ENCODE data around the gene GPC6. TPM values are rescaled to one million over a fixed set of nuclear protein-coding genes. Genes with fewer than 3 reads are reported as not detected.

Gene GPC6
- total and polyA plus RNA-seq, 2 experiments from 2014 or later: 14.4 to 20.8 TPM

DNA sequence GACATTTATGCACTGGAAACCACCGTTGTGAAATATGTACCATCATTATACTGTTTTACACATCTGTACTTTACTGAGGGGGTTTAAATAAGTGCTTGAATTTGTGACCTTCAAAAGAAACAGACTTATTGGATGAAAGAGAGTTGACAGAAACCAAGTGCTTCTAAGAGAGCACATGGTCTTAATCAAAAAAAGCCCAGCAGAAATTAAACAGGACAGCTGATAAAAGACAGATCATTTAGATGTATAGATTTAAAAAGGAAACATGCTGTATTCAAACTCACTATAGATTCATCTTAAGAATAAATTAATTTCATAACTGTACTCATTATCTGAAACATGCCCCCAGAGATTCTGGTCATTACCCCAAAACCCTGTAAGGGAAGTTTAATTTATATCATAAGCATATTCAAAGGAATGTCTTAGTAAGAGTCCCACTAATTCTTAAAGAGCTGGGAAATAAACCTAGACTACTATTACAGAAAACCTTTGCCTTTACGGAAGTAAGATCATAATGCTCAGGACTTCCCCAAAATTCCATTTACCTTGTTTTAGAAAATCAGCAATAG is 831.1 kb downstream of the GPC6 start:
- Histone ChIP-seq H3F3A (ENCODE audit: insufficient read depth) (peaks cover 17% of the 10 kb centered on the region), H3K9me3 (ENCODE audit: low read depth) (no peaks in the 10 kb centered on the region), H3K4me1 (ENCODE audit: insufficient read depth) (peaks cover 26% of the 10 kb centered on the region), H3K4me3 (no peak overlapping the region), H2AFZ (no peak overlapping the region), H4K20me1 (ENCODE audit: insufficient read depth) (no peaks in the 10 kb centered on the region), H3K9ac (no peak overlapping the region), H3K27ac (no peak overlapping the region), H3K27me3 (replicated peaks; ENCODE audit: insufficient read depth) (no peaks in the 10 kb centered on the region), H3K9me2 (ENCODE audit: insufficient read depth) (no peaks in the 10 kb centered on the region), H3K4me2 (ENCODE audit: unreplicated experiment) (no peak overlapping the region), H3K36me3 (ENCODE audit: low read depth) (no peaks in the 10 kb centered on the region), H3K79me2 (ENCODE audit: insufficient read depth) (no peaks in the 10 kb centered on the region)
- DNase-seq: no peak
- in situ Hi-C loops (cut with MboI): no loop called here
- 94 to 96% methylated on average over 2 of the region's 2 CpGs for WGBS, 2 experiments (ENCODE audit: low coverage in 1 of 2, low lambda C conversion rate in 2 of 2, missing lambda C conversion rate in 2 of 2)
- TF ChIP-seq EZH2 (IDR thresholded peaks at IDR 0.05; ENCODE audit: insufficient read depth, poor library complexity, severe bottlenecking): no peak
- no peak for TF ChIP-seq EZH2phosphoT487 (IDR thresholded peaks at IDR 0.05; ENCODE audit: insufficient read depth, low read depth)

DNA sequence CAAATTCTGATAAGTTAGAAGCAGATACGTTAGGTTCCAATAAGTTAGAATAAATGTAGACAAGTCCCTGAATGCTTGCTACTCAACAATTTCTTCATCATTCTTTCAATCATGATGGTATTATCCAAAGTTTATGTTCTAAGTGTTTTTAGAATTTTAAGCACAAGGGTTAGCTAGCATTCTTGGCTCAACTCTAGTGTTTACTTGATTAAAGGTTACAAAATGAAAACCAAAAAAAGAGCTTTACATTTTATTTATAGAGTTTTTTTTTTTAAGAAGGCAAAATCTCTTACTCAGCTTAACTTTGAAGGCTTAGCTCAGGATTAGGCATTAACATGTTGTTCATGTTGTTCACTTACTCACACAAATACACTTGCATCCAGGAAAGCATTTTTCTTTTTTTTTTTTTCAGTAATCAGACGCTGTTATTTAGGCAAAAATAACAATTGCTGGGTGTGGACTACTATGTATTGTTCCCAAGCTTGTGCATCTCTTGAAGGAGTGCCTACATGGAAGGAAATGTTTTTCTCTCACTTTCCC is 832.3 kb downstream of the GPC6 start:
- no peak for DNase-seq
- no peak overlapping the region for H3K27ac ChIP-seq

GRCh38 chr13:94061301-94061700 is 834.7 kb downstream of the GPC6 start:
- H2AFZ ChIP-seq: 0 out of 2 replicates have a peak overlapping the region, but pooled peaks have one; percentile 12
- TF ChIP-seq EZH2 (IDR thresholded peaks at IDR 0.05; ENCODE audit: insufficient read depth, poor library complexity, severe bottlenecking) (no peak), EZH2phosphoT487 (IDR thresholded peaks at IDR 0.05; ENCODE audit: insufficient read depth, low read depth) (no peak)
- H3K27me3 ChIP-seq (replicated peaks; ENCODE audit: insufficient read depth): no peaks in the 10 kb centered on the region
- peaks cover 56% of the 10 kb centered on the region for H3K4me1 ChIP-seq (ENCODE audit: insufficient read depth)
- H4K20me1 ChIP-seq (ENCODE audit: insufficient read depth): no peaks in the 10 kb centered on the region
- no peaks in the 10 kb centered on the region for H3K79me2 ChIP-seq (ENCODE audit: insufficient read depth)
- peak; percentile 81 for DNase-seq
- H3F3A ChIP-seq (ENCODE audit: insufficient read depth): peaks cover 39% of the 10 kb centered on the region
- WGBS, 2 experiments (ENCODE audit: low coverage in 1 of 2, low lambda C conversion rate in 2 of 2, missing lambda C conversion rate in 2 of 2): 0% methylated on average over 1 of the region's 1 CpG
- H3K9me3 ChIP-seq (ENCODE audit: low read depth): no peaks in the 10 kb centered on the region
- H3K4me2 ChIP-seq (ENCODE audit: unreplicated experiment): peak overlapping the region; percentile 13
- H3K36me3 ChIP-seq (ENCODE audit: low read depth): no peaks in the 10 kb centered on the region
- peak overlapping the region; percentile 35 for H3K27ac ChIP-seq
- H3K4me3 ChIP-seq: no peak overlapping the region
- no peak overlapping the region for H3K9ac ChIP-seq
- no peaks in the 10 kb centered on the region for H3K9me2 ChIP-seq (ENCODE audit: insufficient read depth)
- in situ Hi-C loops (cut with MboI): no loop called here

More for the DNA sequence above, 832.3 kb downstream of the GPC6 start:
- peaks cover 29% of the 10 kb centered on the region for H3F3A ChIP-seq (ENCODE audit: insufficient read depth)
- no peak overlapping the region for H2AFZ ChIP-seq
- no peak overlapping the region for H3K9ac ChIP-seq
- TF ChIP-seq EZH2 (IDR thresholded peaks at IDR 0.05; ENCODE audit: insufficient read depth, poor library complexity, severe bottlenecking) (no peak), EZH2phosphoT487 (IDR thresholded peaks at IDR 0.05; ENCODE audit: insufficient read depth, low read depth) (no peak)
- no peaks in the 10 kb centered on the region for H3K79me2 ChIP-seq (ENCODE audit: insufficient read depth)
- no peaks in the 10 kb centered on the region for H3K27me3 ChIP-seq (replicated peaks; ENCODE audit: insufficient read depth)
- no peak overlapping the region for H3K4me3 ChIP-seq
- no peaks in the 10 kb centered on the region for H3K9me2 ChIP-seq (ENCODE audit: insufficient read depth)
- no peaks in the 10 kb centered on the region for H4K20me1 ChIP-seq (ENCODE audit: insufficient read depth)
- in situ Hi-C loops (cut with MboI): no loop called here
- no peaks in the 10 kb centered on the region for H3K9me3 ChIP-seq (ENCODE audit: low read depth)
- H3K4me1 ChIP-seq (ENCODE audit: insufficient read depth): peaks cover 38% of the 10 kb centered on the region
- no peaks in the 10 kb centered on the region for H3K36me3 ChIP-seq (ENCODE audit: low read depth)
- H3K4me2 ChIP-seq (ENCODE audit: unreplicated experiment): no peak overlapping the region
- WGBS, 2 experiments (ENCODE audit: low coverage in 1 of 2, low lambda C conversion rate in 2 of 2, missing lambda C conversion rate in 2 of 2): 59 to 63% methylated on average over 2 of the region's 2 CpGs

DNA sequence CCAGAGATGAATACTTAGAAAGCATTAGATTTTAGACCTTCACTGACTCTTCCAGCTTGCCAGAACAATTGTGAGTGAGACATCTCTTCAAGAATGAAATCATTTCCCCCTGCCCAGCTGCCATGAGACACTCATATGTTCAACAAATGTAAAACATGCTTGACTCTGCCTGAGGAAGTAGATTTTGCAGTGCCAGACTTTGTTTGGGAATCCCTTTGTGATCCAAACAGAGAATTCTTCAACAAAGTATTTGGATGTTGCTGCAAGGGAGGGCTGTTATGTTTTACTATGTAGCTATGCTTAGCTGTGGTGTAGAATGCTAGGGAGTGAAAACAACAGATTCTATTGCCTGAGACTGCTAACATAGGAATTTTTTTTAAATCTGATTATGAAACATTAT is 836.5 kb downstream of the GPC6 start:
- H3K9ac ChIP-seq: no peak overlapping the region
- no peak overlapping the region for H3K4me2 ChIP-seq (ENCODE audit: unreplicated experiment)

More for the DNA sequence above, 836.5 kb downstream of the GPC6 start:
- H3K9me2 ChIP-seq (ENCODE audit: insufficient read depth): no peaks in the 10 kb centered on the region
- H3K9me3 ChIP-seq (ENCODE audit: low read depth): no peaks in the 10 kb centered on the region
- DNase-seq: peak; percentile 63
- no peaks in the 10 kb centered on the region for H3K36me3 ChIP-seq (ENCODE audit: low read depth)
- peaks cover 51% of the 10 kb centered on the region for H3K4me1 ChIP-seq (ENCODE audit: insufficient read depth)
- H4K20me1 ChIP-seq (ENCODE audit: insufficient read depth): no peaks in the 10 kb centered on the region
- no peak overlapping the region for H2AFZ ChIP-seq
- H3K27ac ChIP-seq: no peak overlapping the region
- H3F3A ChIP-seq (ENCODE audit: insufficient read depth): peaks cover 41% of the 10 kb centered on the region
- in situ Hi-C loops (cut with MboI): no loop called here
- TF ChIP-seq EZH2 (IDR thresholded peaks at IDR 0.05; ENCODE audit: insufficient read depth, poor library complexity, severe bottlenecking) (no peak), EZH2phosphoT487 (IDR thresholded peaks at IDR 0.05; ENCODE audit: insufficient read depth, low read depth) (no peak)
- H3K4me3 ChIP-seq: no peak overlapping the region
- no peaks in the 10 kb centered on the region for H3K27me3 ChIP-seq (replicated peaks; ENCODE audit: insufficient read depth)
- H3K79me2 ChIP-seq (ENCODE audit: insufficient read depth): no peaks in the 10 kb centered on the region

All from GM23248 (cell line).